Left forelimb (tissue), 1 donor: ENCODE data around the gene CACNA1C.

ENCODE experiments used
- DNase-seq: peaks from one replicate; pipeline ENCODE4 v3.0.0-alpha.2; 2018; ENCODE audit warnings: low spot score

Gene CACNA1C

GRCh38 chr12:2645460-2645859 is 592.7 kb downstream of the CACNA1C start:
- DNase-seq: peak; percentile 26

DNA sequence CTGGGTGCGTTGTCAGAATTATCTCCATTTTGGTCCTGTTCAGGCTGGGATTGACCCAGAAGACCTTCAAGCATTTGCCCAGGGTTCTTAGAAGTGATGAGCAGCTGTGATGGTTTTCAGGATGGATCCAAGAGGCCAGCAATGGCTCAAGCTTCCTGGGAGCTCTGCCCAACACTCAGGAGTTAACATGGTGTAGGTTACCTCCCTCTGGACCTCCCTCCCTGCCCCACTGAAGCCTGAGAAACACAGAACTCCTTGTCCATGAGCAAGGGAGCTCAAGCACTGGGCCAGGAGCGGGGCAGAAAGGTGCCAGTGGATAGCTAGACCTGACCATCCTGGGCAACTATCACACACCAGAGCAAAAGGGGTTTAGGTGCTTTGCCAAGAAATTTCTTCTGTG is 593.6 kb downstream of the CACNA1C start:
- peak; percentile 25 for DNase-seq

DNA sequence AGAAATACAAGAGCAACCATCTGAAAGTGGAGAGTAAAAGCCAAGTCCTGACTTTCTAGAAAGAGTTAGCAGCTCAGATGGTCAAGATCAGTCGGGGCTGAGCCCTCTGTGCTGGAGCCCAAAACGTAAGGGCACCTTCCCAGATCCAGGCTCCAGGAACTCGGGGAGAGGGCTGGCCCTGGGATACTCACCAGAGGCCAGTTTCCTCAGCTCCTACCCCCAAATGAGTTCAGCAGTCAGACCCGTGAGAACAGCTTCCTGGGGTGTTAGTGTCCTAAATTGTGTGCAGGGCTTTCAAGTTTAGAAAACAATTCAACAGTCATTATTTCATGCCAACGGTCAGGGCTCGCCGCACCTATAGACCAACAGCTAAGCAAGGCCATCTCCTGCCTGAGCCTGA is 594.4 kb downstream of the CACNA1C start:
- DNase-seq: no peak

DNA sequence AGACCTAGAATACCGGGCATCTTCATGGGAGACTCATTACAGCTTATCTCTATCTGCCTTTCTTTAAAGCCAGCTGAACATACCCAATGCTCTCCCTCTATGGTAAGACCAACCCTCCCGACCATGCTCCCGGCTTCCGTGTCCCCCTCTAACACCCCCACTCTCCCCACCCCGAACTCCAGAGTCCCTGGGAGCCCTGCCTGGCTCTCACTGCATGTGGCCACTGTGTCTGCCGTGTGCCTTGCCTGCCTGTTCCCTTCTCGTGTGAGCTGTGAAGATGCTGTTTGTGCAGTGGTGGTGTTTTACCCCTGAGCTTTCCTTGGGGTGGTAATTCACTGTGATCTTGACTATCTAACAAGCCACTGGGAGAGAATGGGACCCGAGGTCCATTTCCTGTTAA is 595.6 kb downstream of the CACNA1C start:
- DNase-seq: peak; percentile 14

DNA sequence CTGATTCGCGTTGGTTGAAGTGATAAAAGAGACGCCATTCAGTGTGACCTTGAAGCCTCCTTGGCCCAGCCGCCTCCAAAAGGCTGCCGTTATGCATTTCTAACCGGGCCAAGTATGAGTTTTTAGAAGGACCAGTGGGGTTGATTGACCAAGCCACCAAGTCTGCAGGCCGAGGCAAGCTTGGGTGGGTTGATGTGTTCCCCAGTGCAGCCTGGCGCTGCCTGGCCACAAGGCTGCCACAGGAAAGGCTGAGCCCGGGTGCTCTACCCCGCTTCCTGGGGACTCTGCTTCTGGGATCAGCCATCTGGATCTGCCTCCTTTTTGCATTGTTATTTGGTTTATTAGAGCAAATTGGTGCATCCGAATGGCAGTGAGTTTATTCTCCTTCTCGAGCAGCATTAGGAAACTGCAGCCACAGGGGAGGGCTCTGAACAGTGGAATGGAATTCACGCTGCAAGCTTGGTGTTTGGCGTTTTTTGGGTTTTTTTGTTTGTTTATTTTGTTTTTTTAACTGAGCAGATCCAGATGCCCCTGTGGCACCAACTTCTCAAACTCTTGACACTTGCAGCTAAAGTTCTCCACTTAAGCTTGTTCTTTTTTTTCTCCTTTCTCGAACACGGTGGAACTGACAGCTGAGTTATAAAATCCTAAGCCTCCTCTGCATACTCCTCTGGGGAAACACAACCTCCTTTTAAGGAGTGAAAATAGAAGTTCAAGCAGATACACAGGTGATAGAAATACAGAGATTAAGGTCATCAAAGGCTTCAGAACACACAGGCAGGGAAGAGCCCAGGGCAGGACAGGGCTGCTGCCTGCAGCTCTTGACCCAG is 596.6 kb downstream of the CACNA1C start:
- DNase-seq: peak; percentile 23

GRCh38 chr12:2650261-2651067 is 597.7 kb downstream of the CACNA1C start:
- peak; percentile 45 for DNase-seq

DNA sequence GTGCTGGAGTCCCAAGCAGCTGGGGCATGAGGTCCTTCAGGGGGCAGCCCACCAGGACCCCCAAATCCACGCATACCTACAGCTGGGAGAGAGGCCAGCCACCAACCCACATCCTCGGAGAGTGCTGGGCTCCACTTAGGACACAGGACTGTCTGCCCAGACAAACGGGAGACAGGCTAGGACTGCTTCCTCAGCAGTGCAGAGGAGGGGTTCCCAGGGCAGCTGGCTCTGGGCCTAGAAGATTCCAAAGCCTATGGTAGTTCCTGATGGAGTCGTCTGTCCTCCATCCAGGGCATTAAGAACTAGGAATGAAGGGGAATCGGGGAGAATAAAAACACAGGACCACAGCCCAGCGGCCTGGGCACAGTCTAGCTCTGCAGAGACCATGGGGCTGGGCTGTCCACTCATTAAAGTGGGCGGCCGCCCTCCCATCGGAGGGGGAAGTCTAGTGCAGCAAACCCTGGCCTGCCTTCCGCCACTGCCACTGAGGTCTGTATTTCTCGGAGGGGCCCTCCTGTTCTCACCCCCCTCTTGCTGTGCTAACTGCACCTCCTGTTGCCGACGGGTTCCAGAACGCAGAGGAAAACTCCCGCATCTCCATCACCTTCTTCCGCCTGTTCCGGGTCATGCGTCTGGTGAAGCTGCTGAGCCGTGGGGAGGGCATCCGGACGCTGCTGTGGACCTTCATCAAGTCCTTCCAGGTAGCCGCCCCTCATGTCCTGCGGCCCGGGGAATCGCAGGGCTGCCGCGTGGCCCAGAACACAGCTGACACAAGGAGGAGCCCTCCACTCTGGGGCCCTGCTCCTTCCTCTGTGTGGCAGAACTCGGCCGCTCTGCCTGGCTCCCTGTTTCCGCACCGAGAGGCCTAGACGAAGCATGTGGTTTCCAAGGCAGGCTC is 598.5 kb downstream of the CACNA1C start:
- peak; percentile 53 for DNase-seq

GRCh38 chr12:2652011-2652400 is 599.2 kb downstream of the CACNA1C start:
- DNase-seq: peak; percentile 30

GRCh38 chr12:2652401-2653081 is 599.8 kb downstream of the CACNA1C start:
- DNase-seq: peak; percentile 49

- peak; percentile 31 for DNase-seq
Measured at GRCh38 chr12:2653461-2653965, 600.7 kb downstream of the CACNA1C start.

GRCh38 chr12:2654311-2654710 is 601.5 kb downstream of the CACNA1C start:
- peak; percentile 25 for DNase-seq

DNA sequence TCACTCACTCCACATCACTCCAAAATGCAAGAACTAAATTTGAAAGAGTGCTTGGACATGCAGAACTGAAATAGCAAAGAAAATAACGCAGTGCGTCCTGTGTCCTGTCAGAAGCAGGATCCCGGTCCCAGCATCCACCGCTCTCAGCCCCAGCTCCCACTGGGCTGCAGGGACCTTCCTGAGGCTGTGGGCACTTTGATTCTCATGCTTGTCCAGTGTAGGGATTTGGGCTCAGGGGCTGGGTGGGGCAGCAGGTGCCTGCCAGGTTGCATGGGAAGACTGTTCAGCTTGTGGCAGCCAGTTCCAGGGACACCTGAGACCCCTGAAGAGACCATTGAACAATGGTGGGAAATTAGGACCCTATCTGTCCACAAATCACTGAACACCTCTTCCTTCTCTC is 602.0 kb downstream of the CACNA1C start:
- peak; percentile 30 for DNase-seq

DNA sequence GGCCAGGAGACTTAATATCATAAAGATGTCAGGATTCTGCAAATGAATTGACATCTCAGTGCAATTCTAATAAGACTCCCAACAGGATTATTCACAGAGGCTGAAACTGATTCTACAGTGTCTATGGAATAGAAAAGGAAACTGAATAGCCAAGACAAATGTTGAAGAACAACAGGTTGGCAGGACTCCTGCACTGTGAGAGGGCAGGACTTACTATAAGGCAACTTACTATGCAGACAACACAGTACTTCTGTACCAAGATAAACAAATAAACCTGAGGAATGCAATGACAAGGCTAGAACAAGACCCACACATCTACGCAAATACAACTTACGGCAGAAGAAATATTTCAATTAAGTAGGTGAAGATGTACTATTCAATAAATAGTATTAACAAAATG is 609.7 kb downstream of the CACNA1C start:
- no peak for DNase-seq

- DNase-seq: peak; percentile 36
Measured at GRCh38 chr12:2664721-2665577, 612.2 kb downstream of the CACNA1C start.

DNA sequence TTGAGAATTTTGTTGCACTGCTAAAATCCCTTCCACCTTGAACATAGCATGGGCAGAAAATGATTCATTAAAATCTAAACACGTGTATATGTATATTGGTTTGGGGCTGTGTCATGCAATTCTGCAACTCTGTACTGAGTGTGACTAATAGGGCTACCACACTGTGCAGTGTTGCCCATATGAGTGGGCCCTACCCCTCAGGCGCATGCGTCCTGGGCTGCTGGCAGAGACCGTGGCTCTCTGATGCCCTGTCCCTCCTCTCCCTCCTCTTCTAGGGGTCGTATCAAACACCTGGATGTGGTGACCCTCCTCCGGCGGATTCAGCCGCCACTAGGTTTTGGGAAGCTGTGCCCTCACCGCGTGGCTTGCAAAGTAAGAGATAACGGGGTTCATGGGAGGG is 613.6 kb downstream of the CACNA1C start:
- peak; percentile 30 for DNase-seq

GRCh38 chr12:2666846-2667245 is 614.1 kb downstream of the CACNA1C start:
- DNase-seq: no peak

DNA sequence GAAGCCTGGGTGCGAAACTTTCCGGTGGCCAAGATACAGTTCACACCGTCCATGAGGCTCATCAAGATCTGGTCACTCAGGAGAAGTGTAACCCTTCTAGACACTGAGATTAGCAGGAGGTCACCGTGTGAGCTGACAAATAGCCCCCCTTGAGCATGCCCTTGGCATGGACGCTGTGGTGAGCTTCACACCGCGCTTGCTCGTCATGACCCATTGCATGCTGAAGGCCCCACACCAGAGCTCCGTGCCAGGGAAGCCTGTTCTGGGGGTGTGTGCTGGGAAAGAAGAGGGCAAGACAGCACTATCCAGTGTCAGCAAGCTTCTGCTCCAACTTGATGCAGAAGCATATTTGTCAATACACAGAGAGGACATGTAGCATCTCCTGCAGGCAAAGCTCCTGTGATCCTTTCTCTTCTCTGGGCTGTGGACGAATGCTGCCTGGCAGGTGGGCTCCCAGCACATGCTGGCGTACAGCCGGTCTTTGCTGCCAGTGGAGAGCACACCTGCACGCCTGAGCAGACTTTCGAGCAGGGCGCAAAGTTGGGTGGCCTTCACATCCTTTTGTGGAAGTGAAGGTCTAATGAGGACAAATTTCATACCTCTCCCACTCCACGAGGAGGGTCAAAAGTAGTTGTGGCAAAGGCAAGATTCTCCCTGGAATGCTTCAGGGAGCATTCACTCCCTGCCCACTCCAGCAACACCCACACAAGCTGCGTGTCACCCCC is 615.1 kb downstream of the CACNA1C start:
- DNase-seq: peak; percentile 40

GRCh38 chr12:2668816-2669215 is 616.0 kb downstream of the CACNA1C start:
- DNase-seq: no peak

GRCh38 chr12:2669560-2669959 is 616.8 kb downstream of the CACNA1C start:
- DNase-seq: peak; percentile 38

DNA sequence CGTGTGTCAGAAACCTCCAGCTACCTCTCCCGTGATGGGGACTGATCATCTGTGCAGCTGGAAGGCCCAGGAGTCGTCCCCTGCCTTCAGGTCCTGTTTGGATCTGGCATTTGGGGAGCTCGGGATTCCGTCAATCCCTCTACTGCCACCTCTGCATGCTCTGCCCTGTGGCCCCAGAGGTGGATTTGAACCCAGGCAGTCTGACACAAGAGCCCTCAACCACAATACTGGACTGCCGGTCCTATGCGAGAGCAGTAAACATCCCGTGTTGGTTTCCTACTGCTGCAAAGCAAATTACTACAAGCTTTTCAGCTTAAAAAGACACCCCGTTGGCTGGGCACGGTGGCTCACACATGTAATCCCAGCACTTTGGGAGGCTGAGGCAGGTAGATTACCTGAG is 620.1 kb downstream of the CACNA1C start:
- peak; percentile 45 for DNase-seq
